GM21576 (cell line): Measurements from ENCODE around the gene C1orf122.
A peak's percentile ranks its signal among the peaks of the same experiment; 100 is the strongest.
"Not testable (repeated sequence)": the region's sequence is repeated elsewhere in the genome, so short reads cannot be mapped to it uniquely, and the experiment has no call there.

Experiments
- ATAC-seq: cut with Tn5 transposase; IDR thresholded peaks from one replicate; pipeline ENCODE4 v1.9.1; 2021; ENCODE audit warnings: mild to moderate bottlenecking, moderate library complexity; ENCODE audit not compliant: unreplicated experiment

The C1orf122 gene

GRCh38 chr1:37807555-37808368 is at the start of gene C1orf122, which contains the start of gene YRDC:
C1orf122 (plus strand) TSS chr1:37807790; CDS start chr1:37808405, 615 bp downstream.
YRDC (minus strand) TSS chr1:37808208; CDS start chr1:37808180, 28 bp downstream.
- ATAC-seq: peak; percentile 86

- no peak for ATAC-seq
Measured at GRCh38 chr1:37759451-37759850, 48.1 kb upstream of the C1orf122 start.

- no peak for ATAC-seq
Measured at GRCh38 chr1:37761416-37762095, 46.0 kb upstream of the C1orf122 start.

- ATAC-seq: no peak
Measured at GRCh38 chr1:37762516-37762915, 45.1 kb upstream of the C1orf122 start.

- ATAC-seq: no peak
Measured at GRCh38 chr1:37763791-37764413, 43.7 kb upstream of the C1orf122 start.

- no peak for ATAC-seq
Measured at GRCh38 chr1:37764414-37764825, 43.2 kb upstream of the C1orf122 start.

GRCh38 chr1:37764888-37765441 is 42.6 kb upstream of the C1orf122 start, which contains the start of gene EPHA10:
EPHA10 (minus strand) TSS chr1:37765120; CDS start chr1:37765066, 54 bp downstream.
- ATAC-seq: no peak

GRCh38 chr1:37765916-37766664 is 41.5 kb upstream of the C1orf122 start:
- ATAC-seq: no peak

- ATAC-seq: no peak
Measured at GRCh38 chr1:37767488-37767887, 40.1 kb upstream of the C1orf122 start.

GRCh38 chr1:37771440-37771839 is 36.1 kb upstream of the C1orf122 start:
- not testable (repeated sequence) for ATAC-seq

GRCh38 chr1:37776946-37777516 is 30.6 kb upstream of the C1orf122 start:
- no peak for ATAC-seq

- ATAC-seq: no peak
Measured at GRCh38 chr1:37778654-37779053, 28.9 kb upstream of the C1orf122 start.

- no peak for ATAC-seq
Measured at GRCh38 chr1:37782491-37782890, 25.1 kb upstream of the C1orf122 start.

- no peak for ATAC-seq
Measured at GRCh38 chr1:37792943-37793686, 14.5 kb upstream of the C1orf122 start.

- no peak for ATAC-seq
Measured at GRCh38 chr1:37793773-37794371, 13.7 kb upstream of the C1orf122 start, which contains the start of gene MANEAL. MANEAL (plus strand) TSS chr1:37793847; CDS start chr1:37794183, 336 bp downstream.

GRCh38 chr1:37794372-37795339 is 12.9 kb upstream of the C1orf122 start:
- ATAC-seq: no peak

- no peak for ATAC-seq
Measured at GRCh38 chr1:37795340-37796125, 12.1 kb upstream of the C1orf122 start.
